ENCODE measurements around the gene PHF5A.
A peak's percentile ranks its signal among the peaks of the same experiment; 100 is the strongest.

The PHF5A gene

DNA sequence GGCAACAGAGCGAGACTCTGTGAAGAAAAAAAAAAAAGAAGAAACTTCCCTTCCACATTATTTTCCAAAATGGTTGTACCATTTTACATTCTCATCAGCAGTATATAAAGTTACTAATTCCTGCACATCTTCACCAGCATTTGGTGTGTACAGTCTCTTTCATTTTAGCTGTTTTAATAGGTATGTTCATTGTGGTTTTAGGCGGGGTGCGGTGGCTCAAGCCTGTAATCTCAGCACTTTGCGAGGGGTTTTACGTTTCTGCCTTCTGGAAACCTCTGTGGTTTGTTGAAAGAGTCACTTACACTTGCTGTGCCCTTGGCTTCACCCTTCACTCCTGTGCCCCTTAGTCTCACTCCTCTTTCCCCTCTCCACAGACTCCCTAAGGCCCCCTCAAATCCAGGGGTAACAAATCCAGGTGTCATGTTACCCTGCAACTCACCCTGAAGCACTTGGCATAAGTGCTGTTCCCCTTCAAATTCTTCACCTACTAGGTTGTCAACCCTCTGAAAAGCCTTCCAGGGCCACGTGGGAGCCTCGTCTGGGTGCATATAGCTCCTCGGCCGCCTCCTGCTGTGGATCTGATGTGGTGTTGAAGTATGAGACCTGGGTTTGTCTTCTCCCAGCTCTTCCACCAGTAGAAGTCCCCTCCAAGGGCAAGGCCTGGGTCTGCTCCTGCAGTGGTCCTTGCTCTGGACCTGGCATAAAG, 42.7 kb downstream of the PHF5A start:
- peaks cover 44% of the 10 kb centered on the region for H3K36me3 Mint-ChIP-seq (ENCODE audit: low read depth)
- H3K4me3 Mint-ChIP-seq, result no peak overlapping the region
- H3K27ac Mint-ChIP-seq, result peak overlapping the region; percentile 84
- H3K4me1 Mint-ChIP-seq (ENCODE audit: low read depth), result peaks cover 15% of the 10 kb centered on the region
- no peaks in the 10 kb centered on the region for H3K27me3 Mint-ChIP-seq
- DNase-seq, result no peak
- no peaks in the 10 kb centered on the region for H3K9me3 Mint-ChIP-seq

DNA sequence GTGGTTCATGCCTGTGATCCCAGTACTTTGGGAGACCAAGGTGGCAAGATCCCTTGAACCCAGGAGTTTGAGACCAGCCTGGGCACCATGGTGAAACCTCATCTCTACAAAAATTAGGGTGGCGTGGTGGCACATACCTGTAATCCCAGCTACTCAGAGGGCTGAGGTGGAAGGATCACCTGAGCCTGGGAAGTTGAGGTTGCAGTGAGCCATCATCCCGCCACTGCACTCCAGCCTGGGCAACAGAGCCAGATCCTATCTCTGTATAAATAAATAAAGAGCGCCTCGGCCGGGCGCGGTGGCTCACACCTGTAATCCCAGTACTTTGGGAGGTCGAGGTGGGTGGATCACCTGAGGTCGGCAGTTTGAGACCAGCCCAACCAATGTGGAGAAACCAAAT, 49.8 kb downstream of the PHF5A start:
- Mint-ChIP-seq H3K27ac (no peak overlapping the region), H3K27me3 (no peaks in the 10 kb centered on the region), H3K4me3 (no peak overlapping the region), H3K4me1 (ENCODE audit: low read depth) (peaks cover 22% of the 10 kb centered on the region), H3K9me3 (no peaks in the 10 kb centered on the region), H3K36me3 (ENCODE audit: low read depth) (peaks cover 32% of the 10 kb centered on the region)
- no peak for DNase-seq

DNA sequence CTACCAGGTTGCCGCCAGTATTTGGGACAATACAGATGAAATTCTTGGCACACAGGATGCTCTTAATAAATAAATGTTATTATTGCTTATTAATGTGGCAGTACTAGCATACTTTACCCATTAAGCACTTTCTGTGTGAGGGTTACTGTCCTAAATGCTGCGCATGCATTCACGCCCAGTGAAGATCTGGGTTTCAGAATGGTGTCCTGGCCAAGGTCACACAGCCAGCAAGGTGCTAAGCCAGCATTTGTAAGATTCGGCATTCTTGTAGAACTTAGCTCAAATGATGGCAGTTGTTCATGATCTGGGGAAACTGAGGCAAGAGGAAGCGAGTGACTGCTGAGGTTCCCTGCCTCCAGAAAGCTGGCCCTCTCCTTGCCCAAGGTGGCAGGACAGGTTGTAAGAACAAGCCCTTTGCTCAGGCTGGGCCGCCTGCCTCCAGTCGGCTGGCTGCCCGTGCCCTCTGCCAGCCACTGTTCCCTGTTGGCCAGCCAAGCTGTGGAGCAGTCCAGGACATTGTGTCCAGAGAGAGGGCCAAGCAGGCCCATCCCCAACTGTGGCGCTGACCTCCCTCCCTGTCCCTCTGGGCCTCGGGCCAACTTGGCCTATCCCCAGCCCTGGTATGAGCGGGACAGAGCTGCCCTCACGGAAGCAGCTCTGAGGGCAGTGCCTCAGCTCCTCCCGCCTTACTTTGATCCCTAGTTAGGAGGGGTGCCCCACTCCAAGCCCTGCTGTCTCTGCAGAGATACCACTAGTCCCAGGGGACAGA, 50.7 kb downstream of the PHF5A start:
- Mint-ChIP-seq H3K4me3 (no peak overlapping the region), H3K4me1 (ENCODE audit: low read depth) (peaks cover 22% of the 10 kb centered on the region), H3K27ac (no peak overlapping the region), H3K27me3 (no peaks in the 10 kb centered on the region), H3K36me3 (ENCODE audit: low read depth) (peaks cover 32% of the 10 kb centered on the region), H3K9me3 (no peaks in the 10 kb centered on the region)
- no peak for DNase-seq

DNA sequence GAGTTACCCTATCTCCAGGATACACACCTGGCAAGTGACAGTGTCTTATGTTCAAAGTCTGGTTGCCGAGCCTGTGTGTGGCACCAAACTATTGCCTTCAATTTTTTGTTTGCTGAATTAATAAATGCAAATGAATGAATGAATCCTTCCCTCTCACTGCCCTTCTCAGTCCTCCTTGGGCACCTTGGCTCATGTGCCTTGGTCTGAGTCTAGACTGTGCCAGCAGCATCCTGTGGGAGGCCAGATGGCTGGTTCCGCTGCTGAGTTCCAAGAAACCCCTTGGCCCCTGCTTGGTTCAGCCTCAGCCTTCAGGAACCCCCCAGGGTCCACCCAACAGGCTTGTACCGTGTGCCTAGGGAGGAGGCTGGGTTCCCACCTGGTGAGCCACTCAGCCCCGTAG, 52.9 kb downstream of the PHF5A start:
- H3K9me3 Mint-ChIP-seq, result no peaks in the 10 kb centered on the region
- peaks cover 37% of the 10 kb centered on the region for H3K4me1 Mint-ChIP-seq (ENCODE audit: low read depth)
- no peaks in the 10 kb centered on the region for H3K27me3 Mint-ChIP-seq
- H3K27ac Mint-ChIP-seq, result peak overlapping the region; percentile 96
- peak overlapping the region; percentile 97 for H3K4me3 Mint-ChIP-seq
- H3K36me3 Mint-ChIP-seq (ENCODE audit: low read depth), result peaks cover 31% of the 10 kb centered on the region
- no peak for DNase-seq

DNA sequence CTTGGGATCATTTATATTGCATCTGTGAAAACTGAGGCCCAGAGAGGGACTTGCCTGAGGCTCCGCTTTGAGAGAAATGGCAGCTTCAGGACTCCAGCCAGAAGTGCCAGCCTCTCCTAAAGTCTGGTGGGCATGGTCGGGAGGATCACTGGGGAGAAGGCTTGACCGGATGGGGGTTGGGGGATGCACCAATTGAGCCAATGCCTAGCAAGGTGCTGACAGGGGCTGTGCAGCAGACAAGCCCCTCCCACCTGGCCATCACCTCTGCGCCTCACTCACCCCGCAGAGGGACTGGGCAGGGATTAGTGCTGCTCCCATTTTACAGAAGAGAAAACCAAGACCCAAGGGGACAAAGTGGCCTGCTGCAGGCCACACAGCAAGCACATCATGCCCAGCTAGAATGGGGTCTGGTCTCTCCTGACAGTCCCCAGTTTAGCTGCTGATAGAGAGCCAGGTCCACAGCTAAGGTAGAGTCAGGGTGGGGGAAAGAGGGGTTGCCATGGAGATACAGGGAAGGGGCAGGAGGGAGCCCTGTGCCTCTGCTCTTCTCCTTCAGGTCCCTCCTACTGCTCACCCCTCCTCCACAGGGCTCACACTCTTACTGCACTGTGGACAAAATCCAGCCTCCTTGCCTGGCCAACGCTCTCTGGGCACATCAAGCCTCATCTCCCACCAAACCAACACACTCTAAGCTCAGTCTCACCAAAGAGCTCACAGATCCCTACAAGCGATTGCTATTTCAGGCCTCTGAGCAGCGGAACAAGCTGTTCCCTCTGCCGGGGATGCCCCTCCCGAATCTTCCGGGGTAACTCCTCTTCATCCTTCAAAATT, 57.3 kb downstream of the PHF5A start:
- no peak for DNase-seq
- peaks cover 31% of the 10 kb centered on the region for H3K4me1 Mint-ChIP-seq (ENCODE audit: low read depth)
- no peak overlapping the region for H3K4me3 Mint-ChIP-seq
- peaks cover 30% of the 10 kb centered on the region for H3K36me3 Mint-ChIP-seq (ENCODE audit: low read depth)
- H3K27me3 Mint-ChIP-seq, result no peaks in the 10 kb centered on the region
- H3K27ac Mint-ChIP-seq, result peak overlapping the region; percentile 85
- H3K9me3 Mint-ChIP-seq, result no peaks in the 10 kb centered on the region

DNA sequence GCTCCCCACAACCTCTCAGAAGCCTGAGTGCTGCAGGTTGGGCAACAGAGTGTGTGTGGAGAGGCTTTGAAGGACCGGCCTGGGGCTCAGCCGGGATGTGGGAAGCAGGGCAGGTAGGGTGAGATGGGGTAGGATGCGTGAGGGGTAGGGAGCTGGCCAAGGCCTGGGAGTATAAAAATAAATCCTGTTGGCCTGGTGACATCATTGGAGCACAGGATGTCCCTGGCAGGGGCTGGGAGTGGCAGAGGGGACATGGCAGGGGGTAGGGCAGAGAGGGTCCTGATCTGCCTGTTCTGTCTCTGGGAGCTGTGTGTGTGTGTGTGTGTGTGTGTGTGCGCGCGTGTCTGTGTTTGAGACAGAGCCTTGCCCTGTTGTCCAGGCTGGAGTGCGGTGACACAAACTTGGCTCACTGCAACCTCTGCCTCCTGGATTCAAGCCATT, 58.2 kb downstream of the PHF5A start:
- Mint-ChIP-seq H3K4me1 (ENCODE audit: low read depth) (peaks cover 32% of the 10 kb centered on the region), H3K27ac (peak overlapping the region; percentile 60), H3K27me3 (no peaks in the 10 kb centered on the region), H3K4me3 (no peak overlapping the region), H3K9me3 (no peaks in the 10 kb centered on the region), H3K36me3 (ENCODE audit: low read depth) (peaks cover 22% of the 10 kb centered on the region)
- no peak for DNase-seq
